Activated CD4-positive, CD25-positive, alpha-beta regulatory T cell (primary cell): ENCODE measurements around the gene FCHO1.
"Not testable (repeated sequence)": the region's sequence is repeated elsewhere in the genome, so short reads cannot be mapped to it uniquely, and the experiment has no call there.

Experiments used
- DNase-seq, 4 experiments: peaks; one replicate each; lab custom pipeline; 2025; lab: John Stamatoyannopoulos, UW

The FCHO1 gene

GRCh38 chr19:17765069-17765618 lies 13.9 kb downstream of the FCHO1 start:
- no peak for DNase-seq

- peak in 1 of 4 experiments; percentile 19 for DNase-seq
Measured at GRCh38 chr19:17766543-17767131, 15.4 kb downstream of the FCHO1 start.

- no peak for DNase-seq
Measured at GRCh38 chr19:17767559-17767958, 16.3 kb downstream of the FCHO1 start.

GRCh38 chr19:17770613-17771012 lies 19.3 kb downstream of the FCHO1 start:
- no peak for DNase-seq

GRCh38 chr19:17772172-17772571 lies 20.9 kb downstream of the FCHO1 start:
- DNase-seq = no peak

- no peak for DNase-seq
Measured at GRCh38 chr19:17775245-17775927, 24.1 kb downstream of the FCHO1 start.

GRCh38 chr19:17775991-17776803 lies 24.9 kb downstream of the FCHO1 start:
- no peak for DNase-seq

GRCh38 chr19:17777840-17778239 lies 26.6 kb downstream of the FCHO1 start:
- not testable (repeated sequence) for DNase-seq

GRCh38 chr19:17778251-17778967 lies 27.1 kb downstream of the FCHO1 start:
- DNase-seq = peak in 1 of 4 experiments; percentile 22

- DNase-seq = no peak
Measured at GRCh38 chr19:17778968-17779929, 28.0 kb downstream of the FCHO1 start.

- DNase-seq = no peak
Measured at GRCh38 chr19:17780781-17781180, 29.5 kb downstream of the FCHO1 start.

GRCh38 chr19:17783721-17784120 lies 32.4 kb downstream of the FCHO1 start:
- not testable (repeated sequence) for DNase-seq

- DNase-seq = peak; percentile 46 to 57 (median 49)
Measured at GRCh38 chr19:17784201-17785008, 33.1 kb downstream of the FCHO1 start.

- no peak for DNase-seq
Measured at GRCh38 chr19:17787274-17787913, 36.1 kb downstream of the FCHO1 start.

- no peak for DNase-seq
Measured at GRCh38 chr19:17788632-17789031, 37.4 kb downstream of the FCHO1 start.

GRCh38 chr19:17790059-17790780 lies 38.9 kb downstream of the FCHO1 start:
- DNase-seq = no peak

- no peak for DNase-seq
Measured at GRCh38 chr19:17794412-17794730, 43.1 kb downstream of the FCHO1 start.

GRCh38 chr19:17794731-17795494 lies 43.6 kb downstream of the FCHO1 start, which contains the start of gene B3GNT3:
Gene B3GNT3, plus strand, starts transcription at chr19:17795138. Its CDS starts 12,670 bp downstream, at chr19:17807808.
- no peak for DNase-seq
